HepG2 (cell line): ENCODE data around the gene COG5.

Source experiments
- AFF4 ChIP-seq: sonication (generic); formaldehyde crosslinking; IDR thresholded peaks from 2 replicates; pipeline ENCODE4 v1.4.0; 2020; ENCODE audit warnings: missing genetic modification reagents
- CTCF ChIP-seq: sonication (generic); formaldehyde crosslinking; IDR thresholded peaks from 2 replicates; pipeline ENCODE4 v1.5.0; 2020; ENCODE audit warnings: mild to moderate bottlenecking, missing genetic modification reagents, moderate library complexity
- HOXD1 ChIP-seq: sonication (generic); formaldehyde crosslinking; IDR thresholded peaks from 2 replicates; pipeline ENCODE4 v1.5.0; 2020; ENCODE audit warnings: missing genetic modification reagents
- SP1 ChIP-seq, 2 experiments: fragments of 450-650 bp in 1 of 2; sonication (generic) in 1 of 2; formaldehyde crosslinking in 1 of 2; IDR thresholded peaks; 2 replicates each; pipeline versions ENCODE4 v1.4.0 to v1.6.1; 2016 to 2020; ENCODE audit warnings: missing genetic modification reagents in 1 of 2
- ZNF530 ChIP-seq: sonication (generic); formaldehyde crosslinking; IDR thresholded peaks from 2 replicates; pipeline ENCODE4 v1.5.0; 2020; ENCODE audit warnings: low read depth, mild to moderate bottlenecking, missing genetic modification reagents

DNA sequence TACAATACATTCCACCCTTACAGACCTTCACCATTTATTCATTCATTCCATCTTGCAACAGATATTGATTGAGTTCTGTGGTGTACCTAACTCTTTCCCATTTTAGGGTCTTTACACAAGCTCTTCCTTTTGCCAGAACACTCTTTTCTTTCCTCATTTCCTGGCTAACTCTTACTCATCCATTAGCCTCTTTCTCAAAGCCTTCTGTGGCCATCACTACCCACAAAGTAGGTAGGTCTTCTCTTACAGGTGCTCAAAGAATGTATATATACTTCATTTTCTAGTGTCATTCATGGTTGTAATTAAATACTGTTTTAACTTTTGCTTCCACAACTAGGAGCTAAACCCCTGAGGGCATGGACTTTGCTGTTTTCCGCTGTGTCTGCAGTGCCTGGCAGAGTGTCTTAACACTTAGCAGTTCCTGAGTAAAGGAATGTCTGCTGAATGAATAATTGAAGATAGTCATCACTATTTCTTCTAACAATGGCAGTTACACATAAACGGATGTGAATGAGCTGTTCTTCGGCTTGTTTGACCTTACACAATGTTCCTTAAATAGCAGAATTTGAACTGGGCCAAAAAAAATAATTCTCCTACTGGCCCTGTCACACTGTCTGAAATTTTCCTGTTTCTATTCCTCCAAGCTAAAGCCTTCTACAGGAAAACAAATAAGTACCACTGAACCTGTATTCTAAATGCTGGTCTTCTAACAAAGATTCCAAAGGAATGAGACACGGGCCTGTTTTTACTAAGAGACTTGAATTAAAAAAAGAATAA lies 31.4 kb upstream of the COG5 start:
- TF ChIP-seq ZNF530 (CRISPR knock-in tag) = no peak
- TF ChIP-seq CTCF (CRISPR knock-in tag) = no peak
- no peak for TF ChIP-seq AFF4
- no peak for TF ChIP-seq HOXD1
- no peak for TF ChIP-seq SP1 (IDR thresholded peaks at IDR 0.05)
- no peak for TF ChIP-seq SP1 (CRISPR knock-in tag; IDR thresholded peaks at IDR 0.05)
